Measurements from ENCODE around the gene SIX1.

GRCh38 chr14:60622917-60623257 is 26.4 kb downstream of the SIX1 start:
- TF ChIP-seq CTCF (IDR thresholded peaks at IDR 0.05; ENCODE audit: insufficient read depth, low read depth, low read length) = no peak
- TF ChIP-seq EZH2 (IDR thresholded peaks at IDR 0.05; ENCODE audit: insufficient read depth, low read length) = no peak

Measured in astrocyte (in vitro differentiated cells and primary cell).